Limb (tissue), 2 donors: Measurements from ENCODE around the gene SH3RF3.

Source experiments
- DNase-seq, 2 donors: peaks; one replicate each; pipeline ENCODE4 v3.0.0-alpha.2; 2016; ENCODE audit errors: extremely low spot score in 2 of 2

SH3RF3 gene

DNA sequence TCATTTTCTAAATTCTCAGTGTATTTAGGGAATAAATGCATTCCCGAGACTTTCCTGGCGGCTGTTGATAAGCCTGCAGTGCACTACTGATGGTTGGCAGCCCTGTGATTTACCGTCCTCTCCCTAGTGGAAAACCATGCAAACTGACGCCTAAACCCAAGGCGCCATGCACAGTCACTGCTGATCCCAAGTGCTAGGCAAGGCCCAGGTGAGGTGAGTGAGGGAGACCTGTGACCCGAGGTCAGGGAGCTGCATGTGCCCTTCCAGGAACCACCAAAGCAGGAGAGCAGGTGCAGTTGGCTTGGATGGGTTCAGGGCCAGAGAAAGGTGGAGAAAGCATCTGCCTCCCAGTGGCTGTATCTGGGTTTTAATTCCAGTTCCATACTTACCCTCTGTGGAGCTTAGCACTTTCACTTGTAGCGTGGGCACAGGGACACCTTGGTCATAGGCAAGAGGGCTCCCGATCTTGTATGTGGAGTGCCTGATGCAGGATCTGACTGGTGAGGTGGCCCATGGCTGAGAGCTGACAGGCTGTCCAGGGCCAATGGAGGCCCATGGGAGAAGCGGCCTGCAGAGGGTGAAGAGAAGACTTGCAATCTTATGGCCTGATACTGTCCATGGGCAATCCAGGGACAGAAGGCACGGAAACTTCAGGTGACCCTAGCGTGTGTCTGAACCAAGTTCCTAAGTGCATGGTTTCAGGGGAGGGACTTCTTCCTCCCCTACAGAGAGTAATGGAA is 131.3 kb downstream of the SH3RF3 start:
- no peak for DNase-seq

DNA sequence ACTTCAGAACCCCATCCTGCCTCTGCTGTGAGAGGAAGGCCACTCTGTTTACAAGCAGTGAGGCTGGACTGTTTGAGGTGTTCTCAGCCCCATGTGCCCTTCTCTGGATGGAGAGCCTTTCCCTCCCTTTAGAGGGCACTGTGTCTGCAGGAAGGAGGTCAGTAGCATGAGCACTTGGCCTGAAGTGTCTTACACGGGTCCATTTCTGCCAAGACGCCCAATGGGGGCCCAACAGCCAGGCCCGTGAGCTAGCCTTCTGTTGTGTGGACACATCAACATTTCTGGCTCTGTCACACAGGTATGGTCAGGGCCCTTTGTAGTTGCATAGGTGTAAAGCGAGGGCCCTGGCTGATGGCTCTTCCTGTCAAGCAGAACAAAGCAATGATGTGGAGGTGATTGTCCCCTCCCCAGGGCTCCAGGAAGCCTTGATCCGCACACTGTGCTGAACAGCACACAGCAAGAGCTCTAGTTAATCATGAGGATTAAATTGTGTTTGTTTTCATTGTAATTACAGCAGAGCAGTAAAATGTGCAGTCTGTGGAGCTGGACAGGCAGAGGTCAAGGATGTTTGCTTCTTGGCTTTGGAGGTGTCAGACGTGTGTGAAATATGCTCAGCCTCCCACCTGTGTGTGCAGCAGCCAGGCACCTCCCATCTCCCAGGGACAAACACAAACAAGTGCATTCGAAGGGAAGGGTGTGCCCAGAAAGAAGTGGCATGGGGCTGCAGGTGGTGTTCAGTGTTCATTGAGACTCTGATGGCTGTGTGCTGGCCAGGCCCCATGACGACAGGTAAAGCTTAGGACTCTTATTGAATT is 132.1 kb downstream of the SH3RF3 start:
- peak in 1 of 2 donors; percentile 22 for DNase-seq

DNA sequence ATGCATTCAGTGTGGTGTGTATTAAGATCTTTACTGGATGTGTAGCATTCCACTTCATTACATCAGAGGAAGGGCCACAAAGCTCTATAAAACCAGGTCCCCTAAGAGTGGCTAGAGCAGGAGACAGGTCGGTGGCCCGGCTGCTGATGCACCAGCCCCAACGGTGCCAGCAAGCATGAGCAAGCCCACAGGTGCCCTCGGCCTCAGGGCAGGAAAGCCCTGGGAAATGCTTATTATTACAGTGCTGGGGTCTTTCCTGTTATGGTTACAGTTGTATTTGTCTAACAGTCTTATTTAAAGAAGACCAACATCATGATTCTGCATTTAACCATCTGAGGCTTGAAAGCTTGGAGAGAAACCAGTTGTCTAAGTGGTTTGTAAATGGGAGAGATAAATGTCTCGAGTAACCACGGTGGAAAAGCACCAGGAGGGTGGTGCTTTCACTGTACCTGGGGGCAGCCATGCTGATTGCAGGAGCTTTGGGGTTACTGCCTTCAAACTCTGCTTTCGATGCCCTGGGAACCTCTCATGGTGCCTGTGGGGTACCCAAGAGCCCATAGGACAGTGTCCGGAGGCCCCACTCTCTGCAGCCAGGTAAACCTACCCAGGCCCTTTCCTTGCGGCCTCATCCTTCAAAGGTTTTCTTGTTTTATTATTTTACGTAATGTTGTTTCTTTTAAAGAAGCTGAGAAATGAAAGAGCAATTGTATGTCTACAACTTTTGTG is 133.1 kb downstream of the SH3RF3 start:
- DNase-seq = peak in 1 of 2 donors; percentile 12

DNA sequence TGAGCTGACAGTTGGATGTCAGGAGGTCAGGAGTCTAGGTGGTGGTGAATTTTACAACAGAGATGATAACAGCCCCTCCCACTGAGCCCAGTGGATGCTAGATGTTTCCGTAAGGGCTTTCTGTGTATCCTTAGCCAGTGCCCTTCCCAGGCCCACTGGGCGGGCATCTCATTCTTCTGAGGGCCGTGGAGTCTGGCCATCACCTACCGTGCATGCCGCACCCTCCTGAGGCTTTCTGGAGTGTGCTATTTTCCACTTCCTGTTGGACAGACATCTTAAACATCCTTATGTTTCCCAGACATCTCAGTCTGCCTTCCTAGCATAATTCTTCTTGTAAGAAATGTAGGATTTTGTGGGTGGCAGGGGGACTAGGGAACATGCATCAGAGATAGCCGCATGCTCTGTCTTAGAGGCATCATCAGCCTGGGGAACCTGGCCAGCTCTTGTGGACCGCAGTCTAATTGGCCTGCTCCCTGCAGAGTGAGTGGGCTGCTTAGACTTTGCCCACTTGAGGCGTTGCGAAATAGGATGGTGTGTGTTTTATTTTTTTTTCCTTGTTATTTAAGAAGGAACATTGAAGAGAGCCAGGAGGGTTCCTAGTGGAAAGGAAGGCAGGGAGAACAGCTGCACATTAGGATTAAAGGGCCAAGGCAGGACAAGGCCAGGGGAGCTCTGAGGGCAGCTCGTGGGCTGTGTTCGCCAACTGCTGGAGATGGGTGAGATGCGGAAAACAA is 135.8 kb downstream of the SH3RF3 start:
- no peak for DNase-seq

DNA sequence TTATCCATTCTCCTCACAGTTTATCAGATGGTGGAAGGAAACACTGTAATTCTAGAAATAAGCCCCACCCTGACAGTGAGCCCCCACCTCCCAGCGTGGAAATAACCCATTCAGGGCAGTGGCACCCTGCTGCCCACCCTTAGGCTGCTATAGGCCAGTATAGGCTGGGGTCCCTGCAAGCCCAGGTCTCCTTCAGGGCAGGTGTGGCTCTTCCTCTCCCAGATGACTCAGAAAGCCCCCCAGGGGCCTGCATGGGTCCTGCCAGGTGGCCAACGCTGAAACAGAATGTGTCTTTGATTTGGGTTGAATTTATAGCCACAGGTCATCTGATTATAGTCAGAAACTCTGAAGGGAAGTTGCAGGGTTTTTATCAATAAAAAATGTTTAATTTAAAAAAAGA is 136.4 kb downstream of the SH3RF3 start:
- no peak for DNase-seq

DNA sequence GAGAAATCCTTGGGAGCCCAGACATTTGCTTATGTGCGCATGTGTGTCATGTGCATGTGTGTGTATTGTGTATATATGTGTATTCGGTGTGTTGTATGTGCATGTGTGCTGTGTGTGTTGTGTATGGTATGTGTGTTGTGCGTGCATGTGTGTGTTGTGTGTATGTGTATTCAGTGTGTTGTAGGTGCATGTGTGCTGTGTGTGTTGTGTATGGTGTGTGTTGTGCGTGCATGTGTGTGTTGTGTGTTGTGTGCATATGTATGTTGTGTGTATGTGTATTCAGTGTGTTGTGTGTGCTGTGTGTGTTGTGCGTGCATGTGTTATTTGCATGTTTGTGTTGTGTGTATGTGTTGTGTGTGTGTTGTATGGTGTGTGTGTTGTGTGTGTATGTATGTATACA is 136.9 kb downstream of the SH3RF3 start:
- DNase-seq = no peak

DNA sequence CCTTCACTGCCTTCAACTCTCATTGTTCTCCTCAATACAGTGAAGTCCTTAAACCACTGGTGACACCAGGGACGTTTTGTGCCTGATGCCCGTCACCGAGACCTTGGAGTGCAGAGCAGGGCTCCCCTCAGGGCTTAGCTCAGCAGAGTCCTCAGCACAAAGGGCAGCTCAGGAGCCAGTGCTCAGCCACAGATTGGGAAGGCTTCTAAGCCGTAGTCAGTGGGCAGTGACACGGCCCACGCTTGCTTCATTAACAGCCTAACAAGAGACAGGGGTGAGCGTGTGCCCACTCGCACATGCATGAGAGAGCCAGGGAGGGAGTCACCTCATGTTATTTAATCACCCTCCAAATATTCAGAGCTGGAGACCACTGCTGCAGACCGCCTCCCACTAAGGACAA is 137.5 kb downstream of the SH3RF3 start:
- no peak for DNase-seq

DNA sequence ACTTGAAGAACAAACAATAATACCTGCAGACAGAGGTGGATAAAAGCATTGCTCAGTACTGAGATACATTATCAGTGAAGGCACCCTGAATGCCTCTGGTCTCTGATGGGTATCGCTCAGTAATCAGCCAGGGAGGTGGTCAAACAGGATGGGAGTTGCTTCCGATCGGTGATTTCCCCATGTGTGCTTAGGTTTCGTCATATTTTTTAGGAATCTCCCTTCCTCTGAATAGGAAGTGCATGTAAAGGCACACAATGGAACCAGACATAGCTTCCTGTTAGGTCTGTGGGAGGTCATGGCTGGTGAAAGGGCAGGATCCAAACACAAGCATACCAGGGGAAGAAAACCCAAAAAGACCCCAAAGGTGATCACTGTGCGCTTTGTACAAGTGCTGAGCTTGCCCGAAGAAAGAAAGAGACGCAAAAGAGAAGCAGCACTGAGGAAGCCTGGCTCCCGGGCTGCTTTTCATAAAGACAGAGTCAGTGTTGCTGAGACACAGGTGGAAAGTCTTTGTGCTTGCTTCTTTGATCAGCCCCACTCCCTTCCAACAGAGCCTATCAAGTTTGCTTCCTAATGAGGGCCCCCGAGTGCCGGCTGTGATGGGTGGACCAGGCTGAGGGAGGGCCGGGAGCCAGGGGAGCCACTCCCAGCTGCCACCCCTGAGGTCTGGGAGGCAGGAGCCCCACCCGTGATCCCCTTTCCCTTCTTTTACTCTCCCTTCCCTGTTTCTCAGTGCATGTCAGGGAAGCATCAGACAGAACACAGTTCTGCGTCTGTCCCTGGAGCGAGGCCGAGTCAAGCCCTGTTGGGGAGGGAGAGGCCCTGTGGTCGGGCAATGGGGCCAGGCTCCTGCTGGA is 138.2 kb downstream of the SH3RF3 start:
- DNase-seq = no peak

DNA sequence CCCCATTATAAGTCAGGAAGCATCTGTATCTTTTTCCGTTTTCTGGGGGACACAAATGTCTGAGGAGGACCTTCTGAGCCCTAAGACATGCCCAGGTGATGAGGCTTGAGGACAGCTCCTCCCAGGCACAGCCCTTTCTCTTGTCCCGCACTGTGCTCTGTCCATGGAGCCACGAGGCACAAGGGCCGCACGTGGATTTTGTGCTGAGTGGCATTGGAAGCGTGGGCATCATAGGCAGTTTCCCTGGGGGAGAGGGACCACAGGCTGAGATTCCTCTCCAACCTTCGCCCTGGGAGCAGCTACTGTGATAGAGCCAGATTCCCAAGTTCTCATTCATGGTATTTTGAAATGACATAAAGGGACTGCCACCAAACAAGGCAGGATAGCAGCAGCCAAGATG is 139.9 kb downstream of the SH3RF3 start:
- no peak for DNase-seq

DNA sequence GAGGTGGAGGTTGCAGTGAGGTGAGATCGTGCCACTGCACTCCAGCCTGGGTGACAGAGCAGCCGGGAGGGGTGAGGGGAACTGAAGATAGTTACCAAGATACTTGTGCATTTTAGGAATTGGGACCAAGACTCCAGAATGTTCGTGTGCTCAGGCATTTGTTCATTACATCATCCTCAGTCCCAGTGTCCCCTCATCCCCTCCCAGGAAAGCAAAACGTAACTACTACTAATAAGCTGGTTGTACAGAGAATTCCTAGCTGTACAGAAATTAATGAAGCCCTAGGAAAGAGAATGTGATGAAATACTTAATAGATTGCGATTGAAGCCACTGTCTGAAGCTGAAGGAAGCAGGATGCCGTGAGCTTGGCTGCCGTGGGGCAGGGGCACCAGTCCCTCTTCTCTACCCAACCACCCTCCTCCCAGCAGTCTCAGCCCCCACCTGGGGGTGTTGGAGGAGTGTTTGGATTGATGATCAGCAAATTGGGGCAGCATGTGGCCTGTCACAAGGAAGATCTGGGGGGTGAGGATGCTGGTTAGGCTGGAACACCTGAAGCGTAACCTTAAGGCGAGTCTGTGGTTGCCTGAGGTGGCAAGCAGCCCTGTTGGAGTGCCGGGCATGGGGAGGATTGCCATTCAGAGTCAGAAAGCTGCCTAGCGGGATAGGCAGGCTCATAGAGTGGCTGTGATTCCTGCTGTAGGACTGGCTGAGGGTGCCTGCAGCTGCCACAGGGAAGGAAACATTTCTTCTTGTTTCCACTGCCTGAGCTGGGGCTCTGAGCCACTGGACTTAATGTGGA is 140.9 kb downstream of the SH3RF3 start:
- DNase-seq = no peak

DNA sequence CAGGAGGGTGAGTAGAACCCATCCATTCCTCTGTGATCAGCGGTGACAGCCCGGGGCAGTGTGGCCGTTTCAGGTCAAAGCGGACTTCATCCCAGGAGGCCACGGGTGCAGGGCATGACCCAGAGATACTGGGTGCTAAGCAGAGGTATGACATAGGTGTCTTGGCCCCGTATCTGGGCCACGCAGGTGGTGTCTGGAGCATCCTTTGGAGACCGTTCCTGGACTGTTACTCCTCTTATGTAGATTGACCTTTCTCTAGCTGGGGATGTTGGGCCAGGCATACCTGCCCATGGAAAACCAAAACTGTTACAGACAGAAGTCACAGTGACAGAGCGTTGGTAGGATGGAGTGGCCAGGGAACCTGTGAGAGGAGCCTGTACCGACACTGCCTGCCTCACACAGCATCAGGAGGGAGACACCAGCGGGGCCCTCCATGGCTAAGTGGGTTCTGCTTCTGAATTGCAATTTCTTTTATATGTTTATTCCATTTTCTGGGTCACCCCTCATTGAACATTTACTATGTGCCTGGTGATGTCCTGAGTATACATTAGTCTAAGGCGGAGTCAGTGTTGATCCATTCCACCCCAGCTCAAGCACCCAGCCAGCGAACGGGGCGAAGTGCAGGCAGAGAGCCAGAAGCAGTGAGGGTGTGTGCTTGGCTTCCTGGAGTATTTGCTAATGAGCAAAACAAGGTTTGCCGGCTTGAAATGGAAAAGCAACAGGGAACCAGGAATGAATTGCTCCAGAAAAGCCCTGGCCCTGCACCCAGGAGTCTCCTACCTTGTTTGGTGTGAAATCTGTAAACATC is 141.7 kb downstream of the SH3RF3 start:
- no peak for DNase-seq

DNA sequence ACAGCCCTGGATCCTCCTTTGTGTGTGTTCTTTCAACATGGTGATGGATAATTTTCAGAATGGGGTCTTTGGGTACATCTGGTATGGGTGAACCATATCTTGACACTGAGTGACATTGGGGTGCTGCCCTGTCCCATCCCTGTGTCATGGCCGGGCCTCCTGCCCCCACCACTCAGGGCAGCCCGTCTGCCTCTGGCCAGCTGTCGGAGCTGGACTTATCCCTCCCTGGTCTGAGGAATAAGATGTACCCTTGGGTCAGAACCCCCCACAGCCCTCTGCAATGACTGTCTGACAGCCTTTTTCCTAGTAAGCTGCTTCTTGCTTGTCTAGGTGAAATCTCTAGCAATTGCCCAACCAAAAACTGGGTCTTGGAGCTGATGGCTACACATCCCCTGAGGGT is 142.9 kb downstream of the SH3RF3 start:
- no peak for DNase-seq

DNA sequence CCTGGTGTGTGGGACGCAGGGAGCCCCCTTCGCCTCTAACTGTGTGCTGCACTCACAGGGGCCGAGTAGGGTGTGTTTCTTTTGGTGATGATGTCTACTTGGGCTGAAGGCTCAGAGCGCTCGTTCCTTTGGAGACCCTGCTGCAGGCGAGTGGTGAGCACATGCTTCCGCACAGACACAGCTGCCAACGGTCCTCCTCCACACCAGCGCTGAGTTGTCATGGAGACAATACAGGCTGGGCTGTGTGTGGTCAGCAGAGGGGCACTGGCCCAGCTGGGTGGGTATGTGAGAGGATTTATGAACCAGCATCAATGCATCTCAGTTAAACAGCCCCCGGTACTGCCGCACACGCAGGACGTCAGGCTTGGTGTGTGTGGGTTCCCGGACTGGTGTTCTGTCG is 143.5 kb downstream of the SH3RF3 start:
- no peak for DNase-seq

DNA sequence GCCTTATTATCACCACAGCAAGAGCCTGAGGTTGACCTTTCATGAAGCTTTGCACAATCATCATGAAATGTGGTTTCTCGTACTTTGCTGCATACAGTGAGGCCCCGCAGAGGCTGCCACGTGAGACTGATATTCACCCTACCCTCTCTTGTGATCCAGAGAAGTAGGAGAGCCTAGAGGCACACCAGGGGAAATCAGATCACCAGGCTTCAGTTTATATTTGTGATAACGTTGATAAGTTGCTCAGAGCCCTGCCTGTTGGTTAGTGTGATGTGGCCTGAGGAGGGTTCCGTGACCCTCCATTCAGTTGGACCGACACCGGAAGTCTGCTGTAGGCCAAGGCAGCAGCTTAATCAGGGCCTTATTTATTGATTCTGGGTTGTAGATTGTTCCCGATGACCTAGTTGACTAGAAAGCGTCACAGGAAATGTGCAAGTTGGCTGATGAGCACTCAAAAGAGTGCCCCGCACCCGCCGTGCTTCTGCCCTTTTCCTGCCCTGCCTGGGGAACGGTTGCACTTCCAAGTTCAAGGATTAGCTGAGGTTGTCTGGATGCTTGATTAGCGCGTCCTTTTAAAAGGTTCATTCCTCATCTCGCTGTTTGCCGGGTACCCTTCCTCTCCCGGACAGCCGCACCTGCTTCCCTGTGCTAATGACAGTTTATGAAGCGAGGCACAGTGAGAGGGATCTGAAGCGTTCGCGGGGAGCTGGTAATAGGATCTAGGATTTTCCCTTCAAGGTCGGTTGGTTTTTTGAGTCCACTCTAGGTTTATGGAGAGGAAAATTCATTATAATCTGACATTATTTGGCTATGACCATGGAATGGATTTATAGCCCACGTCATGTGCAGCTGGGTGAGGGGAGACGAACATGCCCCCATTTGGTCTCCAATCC is 146.4 kb downstream of the SH3RF3 start:
- no peak for DNase-seq

DNA sequence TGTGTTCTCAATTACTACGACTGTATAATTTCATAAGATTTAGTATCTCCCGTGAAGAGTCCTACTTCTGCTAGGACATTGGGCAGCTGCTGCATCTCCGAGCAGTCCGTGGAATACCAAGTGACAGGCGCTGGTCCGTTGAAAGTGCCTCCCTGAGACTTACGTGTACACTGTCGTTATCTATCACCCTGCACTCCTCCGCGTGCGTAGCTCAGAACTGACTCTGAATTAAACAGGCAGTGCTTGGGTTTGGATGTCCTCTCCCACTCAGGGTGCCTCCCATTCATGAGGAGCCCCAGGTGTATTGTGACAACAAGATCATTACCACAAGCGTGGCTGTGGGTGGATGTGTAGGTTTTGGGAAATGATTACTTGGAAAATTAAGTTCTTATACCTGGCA is 148.4 kb downstream of the SH3RF3 start:
- no peak for DNase-seq

DNA sequence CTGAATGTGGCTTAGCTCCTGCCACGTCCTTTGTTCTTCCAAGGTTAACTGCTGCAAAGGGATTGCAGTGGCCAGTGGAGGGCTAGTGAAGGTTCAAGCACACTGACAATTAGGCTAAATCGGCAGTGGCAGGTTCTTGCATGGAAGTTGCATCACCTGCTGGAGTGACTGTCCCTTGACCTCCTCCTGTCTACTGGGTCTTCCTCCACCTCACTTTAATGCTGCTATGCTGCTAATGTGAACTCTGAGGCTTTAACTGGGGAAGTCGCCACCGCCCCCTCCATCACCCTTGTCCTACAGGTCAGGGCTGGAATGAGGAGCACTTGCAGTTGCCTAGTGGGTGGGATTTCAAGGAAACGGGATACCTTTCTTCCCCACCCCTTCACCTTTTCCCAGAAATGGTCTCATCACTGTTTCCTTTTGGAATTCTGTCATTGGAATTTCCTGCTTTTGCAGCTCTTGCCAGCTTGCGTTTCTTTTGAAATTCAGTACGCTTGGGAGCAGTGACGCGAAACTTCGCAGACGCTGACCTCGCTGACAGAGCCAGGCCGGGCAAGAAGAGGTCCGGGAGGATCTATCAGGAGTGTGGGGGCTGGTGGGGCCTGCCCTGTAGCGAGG is 150.3 kb downstream of the SH3RF3 start:
- peak in 1 of 2 donors; percentile 21 for DNase-seq

DNA sequence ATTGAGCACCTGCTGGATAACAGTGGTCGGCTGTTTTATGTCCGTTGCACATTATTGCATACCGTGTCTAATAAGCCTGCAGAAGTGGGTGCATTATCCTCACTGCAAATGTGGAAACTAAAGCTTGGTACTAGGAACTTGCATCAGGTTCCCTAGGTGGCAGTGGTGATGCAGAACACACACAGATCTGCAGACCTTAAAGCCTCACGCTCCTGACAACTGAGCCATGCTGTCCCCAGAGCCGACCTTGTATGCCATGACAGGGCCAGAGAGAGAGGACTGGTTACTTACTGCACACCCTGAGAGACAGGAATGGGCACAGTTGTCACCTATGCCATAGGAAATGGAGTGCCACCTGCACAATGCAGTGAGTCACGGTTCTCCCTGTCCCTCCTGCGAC is 151.8 kb downstream of the SH3RF3 start:
- DNase-seq = no peak

DNA sequence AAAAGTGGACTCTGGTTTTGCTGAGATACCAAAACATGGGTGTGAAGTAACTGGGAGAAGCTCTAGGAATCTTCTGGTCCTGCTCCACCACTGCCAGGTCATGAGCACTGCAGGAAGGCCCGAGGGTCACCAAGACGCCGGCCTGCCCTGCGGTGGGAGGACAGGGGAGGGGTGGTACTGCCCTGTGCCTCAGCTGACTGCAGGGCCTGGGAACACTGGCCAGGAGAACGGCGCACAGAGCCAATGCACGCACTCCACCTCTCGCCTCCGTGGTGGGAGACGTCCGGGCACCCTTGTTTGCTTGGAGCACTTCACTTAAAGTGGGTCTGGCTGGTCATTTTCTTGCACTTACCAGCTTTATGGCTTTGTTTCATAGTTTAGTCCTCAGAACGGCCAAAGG is 153.4 kb downstream of the SH3RF3 start:
- no peak for DNase-seq
